ENCODE measurements around the gene ADK. TPM values are rescaled to one million over a fixed set of nuclear protein-coding genes. Genes with fewer than 3 reads are reported as not detected.

ADK gene
- polyA plus RNA-seq, 1 donor from 2014 or later, result 196 TPM

GRCh38 chr10:74300666-74301065 lies 149.6 kb downstream of the ADK start:
- peaks cover 10 to 13% (median 12%) of the 10 kb centered on the region in 3 donors for H3K4me1 Mint-ChIP-seq
- H3K27ac Mint-ChIP-seq, result peak overlapping the region in 1 of 3 donors; percentile 7
- peak overlapping the region in 1 of 4 donors; percentile 46 for H3K4me3 Mint-ChIP-seq
- H3K9me3 Mint-ChIP-seq, result no peaks in the 10 kb centered on the region
- H3K27me3 Mint-ChIP-seq, result no peaks in the 10 kb centered on the region
- H3K36me3 Mint-ChIP-seq, result peaks cover 3% of the 10 kb centered on the region

- H3K27me3 Mint-ChIP-seq, result no peaks in the 10 kb centered on the region
- H3K9me3 Mint-ChIP-seq, result no peaks in the 10 kb centered on the region
- H3K4me1 Mint-ChIP-seq, result peaks cover 15 to 23% (median 16%) of the 10 kb centered on the region in 3 donors
- H3K27ac Mint-ChIP-seq, result no peak overlapping the region
- no peaks in the 10 kb centered on the region for H3K36me3 Mint-ChIP-seq
- H3K4me3 Mint-ChIP-seq, result no peak overlapping the region
Measured at GRCh38 chr10:74305730-74306129, 154.7 kb downstream of the ADK start.

- Mint-ChIP-seq H3K27me3 (no peaks in the 10 kb centered on the region), H3K4me1 (peaks cover 14 to 22% (median 16%) of the 10 kb centered on the region in 3 donors), H3K27ac (peak overlapping the region in 1 of 3 donors; percentile 20), H3K9me3 (no peaks in the 10 kb centered on the region), H3K4me3 (no peak overlapping the region), H3K36me3 (no peaks in the 10 kb centered on the region)
Measured at GRCh38 chr10:74306227-74306982, 155.4 kb downstream of the ADK start.

DNA sequence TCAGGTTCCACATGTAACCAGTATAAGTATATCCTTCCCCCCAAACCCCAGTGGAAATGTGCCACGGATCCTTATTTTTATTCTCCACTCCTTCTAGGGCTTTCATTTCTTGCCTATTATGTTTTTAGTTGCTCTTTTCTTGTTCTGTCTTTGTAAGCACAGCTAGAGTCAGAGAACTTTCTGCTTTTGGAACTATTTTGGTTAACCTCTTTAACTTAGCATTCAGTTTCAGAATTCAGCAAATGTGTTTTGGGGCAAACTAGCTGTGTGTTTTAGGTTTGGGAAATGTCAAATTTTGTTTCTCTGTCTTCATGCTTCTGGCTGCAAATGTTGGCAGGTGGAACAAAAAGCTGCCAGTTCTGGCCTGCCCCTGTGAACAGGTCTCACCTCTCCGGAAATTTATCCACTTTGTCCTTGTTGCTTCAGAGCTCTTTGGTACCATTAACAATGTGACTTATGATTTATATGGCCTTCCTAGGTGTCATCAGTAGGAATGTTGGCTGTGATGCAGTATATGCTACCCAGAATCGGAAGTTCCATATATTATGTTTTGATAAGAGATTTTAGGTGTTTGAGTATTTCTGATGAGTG lies 156.1 kb downstream of the ADK start:
- no peaks in the 10 kb centered on the region for H3K36me3 Mint-ChIP-seq
- H3K27ac Mint-ChIP-seq, result peak overlapping the region in 1 of 3 donors; percentile 20
- H3K27me3 Mint-ChIP-seq, result no peaks in the 10 kb centered on the region
- H3K4me3 Mint-ChIP-seq, result peak overlapping the region in 1 of 4 donors; percentile 18
- H3K4me1 Mint-ChIP-seq, result peaks cover 14 to 22% (median 16%) of the 10 kb centered on the region in 3 donors
- H3K9me3 Mint-ChIP-seq, result no peaks in the 10 kb centered on the region

- Mint-ChIP-seq H3K9me3 (no peaks in the 10 kb centered on the region), H3K36me3 (no peaks in the 10 kb centered on the region), H3K4me1 (peaks cover 18 to 32% (median 20%) of the 10 kb centered on the region in 3 donors), H3K27ac (peak overlapping the region in 1 of 3 donors; percentile 56), H3K4me3 (no peak overlapping the region), H3K27me3 (no peaks in the 10 kb centered on the region)
Measured at GRCh38 chr10:74310652-74311257, 159.7 kb downstream of the ADK start.

GRCh38 chr10:74314166-74314565 lies 163.1 kb downstream of the ADK start:
- Mint-ChIP-seq H3K9me3 (peaks cover under 1 to 4% (median 1%) of the 10 kb centered on the region in 3 donors), H3K4me1 (peaks cover 10 to 17% (median 16%) of the 10 kb centered on the region in 3 donors), H3K36me3 (peaks cover 11% of the 10 kb centered on the region), H3K27me3 (no peaks in the 10 kb centered on the region), H3K4me3 (peak overlapping the region in 1 of 4 donors; percentile 41), H3K27ac (no peak overlapping the region)

DNA sequence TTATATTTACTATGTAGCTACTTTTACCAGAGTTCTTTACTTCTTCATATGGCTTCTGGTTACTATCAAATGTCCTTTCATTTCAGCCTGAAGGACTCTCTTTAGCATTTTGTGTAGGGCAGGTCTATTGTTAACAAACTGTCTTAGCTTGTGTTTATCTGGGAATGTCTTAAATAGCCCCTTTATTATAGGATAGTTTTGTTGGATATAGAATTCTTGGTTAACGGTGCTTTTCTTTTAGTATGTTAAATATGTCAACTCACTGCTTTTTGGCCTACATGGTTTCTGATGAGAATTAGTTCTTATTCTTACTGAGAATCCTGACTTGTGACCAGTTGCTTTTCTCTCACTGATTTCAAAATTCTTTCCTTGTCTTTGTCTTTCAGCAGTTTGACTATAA lies 169.0 kb downstream of the ADK start:
- Mint-ChIP-seq H3K36me3 (peaks cover 26% of the 10 kb centered on the region), H3K4me1 (peaks cover 0 to 5% (median 4%) of the 10 kb centered on the region in 3 donors), H3K9me3 (peaks cover 6 to 17% (median 7%) of the 10 kb centered on the region in 3 donors), H3K27me3 (no peaks in the 10 kb centered on the region), H3K4me3 (no peak overlapping the region), H3K27ac (no peak overlapping the region)

- peaks cover 29% of the 10 kb centered on the region for H3K36me3 Mint-ChIP-seq
- peaks cover 0 to 9% (median 5%) of the 10 kb centered on the region in 3 donors for H3K4me1 Mint-ChIP-seq
Measured at GRCh38 chr10:74320717-74321116, 169.7 kb downstream of the ADK start.

DNA sequence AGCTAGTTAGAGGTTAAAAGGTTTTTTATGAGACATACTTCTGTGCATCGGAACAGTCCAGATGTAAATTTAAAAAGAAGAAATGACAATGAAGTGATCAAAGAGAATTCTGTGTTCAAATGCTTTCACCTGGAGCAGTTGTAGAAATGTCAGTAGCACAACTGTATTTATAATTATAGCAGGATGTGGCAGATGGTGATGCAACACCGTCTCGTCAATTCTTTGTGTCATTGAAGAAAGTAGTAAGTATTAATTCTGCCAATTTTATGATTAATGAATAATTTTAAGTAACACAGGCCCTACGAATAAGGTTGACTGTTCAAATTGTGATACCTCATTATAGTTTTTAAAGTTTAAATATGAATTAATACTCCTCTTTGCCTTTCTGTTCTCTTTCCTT lies 171.1 kb downstream of the ADK start:
- peaks cover 6 to 17% (median 7%) of the 10 kb centered on the region in 3 donors for H3K9me3 Mint-ChIP-seq
- H3K4me1 Mint-ChIP-seq, result peaks cover 1 to 11% (median 5%) of the 10 kb centered on the region in 3 donors
- no peak overlapping the region for H3K4me3 Mint-ChIP-seq
- H3K27me3 Mint-ChIP-seq, result no peaks in the 10 kb centered on the region
- H3K27ac Mint-ChIP-seq, result no peak overlapping the region
- peaks cover 28% of the 10 kb centered on the region for H3K36me3 Mint-ChIP-seq

More at GRCh38 chr10:74320717-74321116, 169.7 kb downstream of the ADK start:
- Mint-ChIP-seq H3K27me3 (no peaks in the 10 kb centered on the region), H3K9me3 (peaks cover 6 to 17% (median 7%) of the 10 kb centered on the region in 3 donors), H3K27ac (no peak overlapping the region), H3K4me3 (no peak overlapping the region)

DNA sequence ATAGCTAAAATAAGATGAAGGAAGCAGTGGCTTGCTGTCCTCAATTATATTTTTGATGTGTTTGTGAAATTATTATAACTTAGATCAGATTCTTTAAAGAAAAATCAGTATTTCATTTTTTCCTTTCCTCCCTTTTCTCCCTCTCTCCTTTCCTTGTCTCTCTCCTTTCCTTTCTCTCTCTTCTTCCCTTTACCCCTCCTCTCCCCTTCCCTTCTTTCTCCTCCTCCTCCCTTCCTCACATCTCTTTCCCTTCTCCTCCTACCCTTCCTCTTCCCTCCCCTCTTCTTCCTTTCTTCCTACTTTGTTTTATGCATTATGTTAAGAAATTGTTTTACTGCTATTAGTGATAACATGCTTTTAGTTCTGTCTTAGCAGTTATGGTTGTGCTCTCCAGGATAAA lies 171.5 kb downstream of the ADK start:
- Mint-ChIP-seq H3K36me3 (peaks cover 24% of the 10 kb centered on the region), H3K4me1 (peaks cover 4 to 11% (median 5%) of the 10 kb centered on the region in 3 donors), H3K4me3 (no peak overlapping the region)

GRCh38 chr10:74328388-74328787 lies 177.4 kb downstream of the ADK start:
- H3K36me3 Mint-ChIP-seq, result peaks cover 13% of the 10 kb centered on the region
- no peak overlapping the region for H3K27ac Mint-ChIP-seq
- peaks cover 4 to 11% (median 5%) of the 10 kb centered on the region in 3 donors for H3K4me1 Mint-ChIP-seq
- no peaks in the 10 kb centered on the region for H3K27me3 Mint-ChIP-seq
- no peak overlapping the region for H3K4me3 Mint-ChIP-seq
- H3K9me3 Mint-ChIP-seq, result no peaks in the 10 kb centered on the region

More for the DNA sequence above, 171.5 kb downstream of the ADK start:
- Mint-ChIP-seq H3K9me3 (peaks cover 6 to 17% (median 7%) of the 10 kb centered on the region in 3 donors), H3K27ac (no peak overlapping the region), H3K27me3 (no peaks in the 10 kb centered on the region)

DNA sequence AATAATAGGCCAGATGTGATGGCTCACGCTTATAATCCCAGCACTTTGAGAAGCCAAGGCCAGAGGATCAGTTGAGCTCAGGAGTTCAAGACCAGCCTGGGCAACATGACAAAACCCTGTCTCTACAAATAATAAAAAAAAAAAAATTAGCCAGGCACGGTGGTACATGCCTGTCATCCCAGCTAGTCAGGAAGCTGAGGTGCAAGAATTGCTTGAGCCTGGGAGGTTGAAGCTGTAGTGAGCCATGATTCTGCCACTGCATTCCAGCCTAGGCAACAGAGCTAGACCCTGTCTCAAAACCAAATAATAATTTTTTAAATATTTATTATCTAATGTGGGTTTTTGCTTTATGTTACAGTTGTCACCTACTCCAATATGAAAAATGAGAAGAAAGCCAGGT lies 178.9 kb downstream of the ADK start:
- Mint-ChIP-seq H3K36me3 (peaks cover 14% of the 10 kb centered on the region), H3K4me1 (peaks cover 1 to 7% (median 4%) of the 10 kb centered on the region in 3 donors), H3K4me3 (no peak overlapping the region), H3K27me3 (no peaks in the 10 kb centered on the region), H3K27ac (no peak overlapping the region), H3K9me3 (no peaks in the 10 kb centered on the region)

GRCh38 chr10:74330646-74331045 lies 179.6 kb downstream of the ADK start:
- Mint-ChIP-seq H3K27ac (no peak overlapping the region), H3K36me3 (peaks cover 11% of the 10 kb centered on the region), H3K4me1 (peaks cover 1 to 4% (median 3%) of the 10 kb centered on the region in 3 donors), H3K9me3 (no peaks in the 10 kb centered on the region), H3K4me3 (no peak overlapping the region), H3K27me3 (no peaks in the 10 kb centered on the region)

- Mint-ChIP-seq H3K27ac (no peak overlapping the region), H3K36me3 (peaks cover 11% of the 10 kb centered on the region)
Measured at GRCh38 chr10:74332398-74332797, 181.4 kb downstream of the ADK start.

GRCh38 chr10:74333174-74333573 lies 182.2 kb downstream of the ADK start:
- Mint-ChIP-seq H3K27ac (no peak overlapping the region), H3K36me3 (peaks cover 11% of the 10 kb centered on the region), H3K9me3 (no peaks in the 10 kb centered on the region), H3K4me1 (peaks cover 0 to 1% (median 0%) of the 10 kb centered on the region in 3 donors), H3K4me3 (no peak overlapping the region), H3K27me3 (no peaks in the 10 kb centered on the region)

More at GRCh38 chr10:74332398-74332797, 181.4 kb downstream of the ADK start:
- no peaks in the 10 kb centered on the region for H3K9me3 Mint-ChIP-seq
- no peak overlapping the region for H3K4me3 Mint-ChIP-seq
- peaks cover 0 to 1% (median 0%) of the 10 kb centered on the region in 3 donors for H3K4me1 Mint-ChIP-seq
- no peaks in the 10 kb centered on the region for H3K27me3 Mint-ChIP-seq

All from IgD-negative memory B cell (primary cell).